ENCODE data around the gene CLTB. TPM values are rescaled to one million over a fixed set of nuclear protein-coding genes. Genes with fewer than 3 reads are reported as not detected.
A peak's percentile ranks its signal among the peaks of the same experiment; 100 is the strongest.
"Not testable (repeated sequence)": the region's sequence is repeated elsewhere in the genome, so short reads cannot be mapped to it uniquely, and the experiment has no call there.

CLTB gene
- total RNA-seq, 2 experiments from 2014 or later = 56.7 to 61.8 TPM

DNA sequence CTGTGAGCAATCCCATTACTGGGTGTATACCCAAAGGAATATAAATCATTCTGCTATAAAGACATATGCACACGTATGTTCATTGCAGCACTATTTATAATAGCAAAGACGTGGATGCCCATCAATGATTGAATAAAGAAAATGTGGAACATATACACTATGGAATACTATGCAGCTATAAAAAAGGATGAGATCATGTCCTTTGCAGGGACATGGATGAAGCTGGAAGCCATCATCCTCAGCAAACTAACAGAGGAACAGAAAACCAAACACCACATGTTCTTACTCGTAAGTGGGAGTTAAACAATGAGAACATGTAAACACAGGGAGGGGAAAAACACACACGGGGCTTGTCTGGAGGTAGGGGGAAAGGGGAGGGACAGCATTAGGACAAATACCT, 26.6 kb upstream of the CLTB start:
- CTCF ChIA-PET; H3K36me3 Mint-ChIP-seq; H3K9me3 Mint-ChIP-seq (ENCODE audit: low read depth); H3K27ac Mint-ChIP-seq; ATAC-seq; H3K27me3 Mint-ChIP-seq; DNase-seq; H3K4me3 Mint-ChIP-seq: not testable (repeated sequence)
- H3K4me1 Mint-ChIP-seq = peaks cover 10% of the 10 kb centered on the region

DNA sequence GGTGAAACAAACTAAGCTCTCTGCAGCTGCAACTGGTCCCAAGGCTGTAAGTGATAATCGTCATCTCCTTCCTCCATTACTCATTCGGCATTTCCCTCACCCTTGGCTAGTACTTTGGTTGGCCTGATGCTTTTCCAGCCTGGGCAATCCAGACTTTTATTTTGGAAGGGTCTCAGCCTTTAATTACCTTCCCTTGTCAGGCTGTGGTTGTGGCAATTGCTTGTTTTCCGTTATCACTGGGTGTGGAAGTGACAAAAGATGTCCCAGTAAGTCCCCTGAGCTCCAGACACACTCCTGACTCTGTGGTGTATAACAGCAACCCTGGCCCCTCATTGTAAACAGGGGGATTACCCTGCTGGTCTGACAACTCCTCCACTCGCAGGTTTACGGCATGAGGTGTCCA, 25.6 kb upstream of the CLTB start:
- Mint-ChIP-seq H3K36me3 (no peaks in the 10 kb centered on the region), H3K27ac (no peak overlapping the region), H3K4me3 (no peak overlapping the region), H3K9me3 (ENCODE audit: low read depth) (no peaks in the 10 kb centered on the region), H3K4me1 (peaks cover 11% of the 10 kb centered on the region), H3K27me3 (peaks cover 6% of the 10 kb centered on the region)
- ATAC-seq (no peak), DNase-seq (no peak)
- CTCF ChIA-PET = interaction anchor here (1.0 kb wide), 1 partner anchor 25 kb away, joined by 3 read pairs; the partner anchor contains the start of gene CLTB

DNA sequence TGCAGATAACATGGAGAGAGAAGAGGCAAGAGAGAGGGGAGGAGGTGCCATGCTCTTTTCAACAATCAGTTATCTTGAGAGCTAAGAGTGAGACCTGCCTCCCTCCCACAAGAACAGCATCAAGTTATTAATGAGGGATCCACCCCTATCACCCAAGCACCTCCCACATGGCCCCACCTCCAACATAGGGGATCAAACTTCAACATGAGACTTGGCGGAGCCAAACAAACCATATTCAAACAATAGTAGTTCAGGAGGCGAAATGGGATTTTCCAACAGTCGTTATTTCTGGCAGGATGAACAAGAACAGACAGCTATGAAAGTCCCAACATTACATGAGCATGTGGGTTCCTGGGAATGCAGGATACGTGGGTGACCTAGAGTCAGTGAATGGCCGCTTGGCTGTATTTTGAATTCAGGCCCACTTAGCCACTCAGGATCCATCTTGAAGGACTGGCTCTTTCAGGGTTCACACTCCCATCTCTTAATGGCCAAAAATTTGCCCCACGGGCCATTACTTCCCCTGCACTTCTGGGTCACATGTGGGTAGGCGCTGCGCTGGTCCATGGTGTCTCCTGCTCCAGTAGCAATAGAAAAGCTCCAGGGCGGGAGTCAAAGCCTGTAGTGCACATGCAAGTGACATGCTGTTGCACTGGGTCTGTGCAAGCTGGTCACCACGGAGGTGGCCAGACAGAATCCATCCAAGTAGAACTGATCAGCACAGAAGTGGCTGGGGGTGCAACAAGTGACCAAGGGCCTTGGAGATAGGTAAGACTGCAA, 24.8 kb upstream of the CLTB start:
- peaks cover 11% of the 10 kb centered on the region for H3K4me1 Mint-ChIP-seq
- H3K27ac Mint-ChIP-seq = no peak overlapping the region
- no peak overlapping the region for H3K4me3 Mint-ChIP-seq
- H3K36me3 Mint-ChIP-seq = no peaks in the 10 kb centered on the region
- no peak for ATAC-seq
- CTCF ChIA-PET = interaction anchor here (1.0 kb wide), 1 partner anchor 24 kb away, joined by 3 read pairs; the partner anchor contains the start of gene CLTB
- DNase-seq = no peak
- no peaks in the 10 kb centered on the region for H3K9me3 Mint-ChIP-seq (ENCODE audit: low read depth)
- H3K27me3 Mint-ChIP-seq = peaks cover 6% of the 10 kb centered on the region

DNA sequence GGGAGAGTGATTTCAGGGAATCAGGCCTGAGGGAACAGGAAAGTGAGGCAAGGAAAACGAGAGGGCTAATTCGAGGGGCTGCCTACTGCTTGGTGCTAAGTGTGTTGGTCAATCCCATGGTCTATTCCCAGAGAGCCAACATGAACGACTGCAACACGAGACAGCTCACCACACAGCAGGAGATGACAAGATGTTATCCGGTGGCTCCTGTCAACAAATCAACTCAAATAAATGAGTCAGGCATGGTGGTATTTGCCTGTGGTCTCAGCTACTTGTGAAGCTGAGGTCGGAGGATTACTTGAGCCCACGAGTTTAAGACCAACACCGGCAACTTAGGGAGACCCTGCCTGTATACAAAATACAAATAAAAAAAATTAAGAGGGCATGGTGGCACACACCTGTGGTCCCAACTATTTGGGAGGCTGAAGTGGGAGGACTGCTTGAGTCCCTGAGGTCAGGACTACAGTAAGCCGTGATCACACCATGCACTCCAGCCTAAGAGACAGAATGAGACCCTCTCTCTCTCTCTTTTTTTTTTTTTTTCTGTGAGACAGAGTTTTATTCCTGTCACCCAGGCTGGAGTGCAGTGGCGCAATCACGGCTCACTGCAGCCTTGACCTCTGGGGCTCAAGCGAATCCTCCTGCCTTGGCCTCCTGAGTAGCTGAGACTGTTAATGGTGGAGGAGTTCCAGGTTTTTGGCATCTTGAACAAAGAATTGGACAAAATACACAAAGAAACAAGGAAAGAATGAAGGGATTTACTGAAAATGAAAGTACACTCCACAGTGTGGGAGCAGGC, 22.8 kb upstream of the CLTB start:
- no peak for ATAC-seq
- peaks cover 11% of the 10 kb centered on the region for H3K4me1 Mint-ChIP-seq
- CTCF ChIA-PET = interaction anchor here (0.9 to 2.1 kb wide), 3 partner anchors 9 to 18 kb away, joined by 4 to 8 read pairs (median 5); partner anchors contain the start of gene FAF2
- H3K36me3 Mint-ChIP-seq = peaks cover 1% of the 10 kb centered on the region
- H3K27ac Mint-ChIP-seq = no peak overlapping the region
- peaks cover 11% of the 10 kb centered on the region for H3K27me3 Mint-ChIP-seq
- no peak overlapping the region for H3K4me3 Mint-ChIP-seq
- DNase-seq = no peak
- H3K9me3 Mint-ChIP-seq (ENCODE audit: low read depth) = no peaks in the 10 kb centered on the region

DNA sequence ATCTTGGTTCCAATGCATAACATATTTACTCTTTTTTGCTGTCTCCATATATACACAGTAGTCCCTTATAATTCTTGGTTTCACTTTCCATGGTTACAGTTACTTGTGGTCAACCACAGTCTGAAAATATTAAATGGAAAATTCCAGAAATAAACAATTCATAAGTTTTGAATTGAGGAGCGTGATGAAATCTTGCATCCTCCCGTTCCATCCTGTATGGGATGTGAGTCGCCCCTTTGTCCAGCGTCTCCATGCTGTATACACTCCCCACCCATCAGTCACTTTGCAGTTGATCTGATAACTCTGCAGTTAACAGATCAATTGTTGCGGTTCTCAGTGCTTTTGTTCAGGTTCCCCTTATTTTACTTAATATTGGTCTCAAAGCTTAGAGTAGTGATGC, 20.3 kb upstream of the CLTB start:
- peaks cover 11% of the 10 kb centered on the region for H3K4me1 Mint-ChIP-seq
- CTCF ChIA-PET = interaction anchor here (0.6 to 1.5 kb wide), 4 partner anchors 11 to 32 kb away, joined by 3 to 7 read pairs (median 4); partner anchors contain the start of gene CLTB
- peaks cover 5% of the 10 kb centered on the region for H3K27me3 Mint-ChIP-seq
- peak overlapping the region; percentile 65 for H3K27ac Mint-ChIP-seq
- ATAC-seq = peak; percentile 79
- no peaks in the 10 kb centered on the region for H3K9me3 Mint-ChIP-seq (ENCODE audit: low read depth)
- H3K4me3 Mint-ChIP-seq = peak overlapping the region; percentile 65
- no peak for DNase-seq
- H3K36me3 Mint-ChIP-seq = peaks cover 1% of the 10 kb centered on the region

DNA sequence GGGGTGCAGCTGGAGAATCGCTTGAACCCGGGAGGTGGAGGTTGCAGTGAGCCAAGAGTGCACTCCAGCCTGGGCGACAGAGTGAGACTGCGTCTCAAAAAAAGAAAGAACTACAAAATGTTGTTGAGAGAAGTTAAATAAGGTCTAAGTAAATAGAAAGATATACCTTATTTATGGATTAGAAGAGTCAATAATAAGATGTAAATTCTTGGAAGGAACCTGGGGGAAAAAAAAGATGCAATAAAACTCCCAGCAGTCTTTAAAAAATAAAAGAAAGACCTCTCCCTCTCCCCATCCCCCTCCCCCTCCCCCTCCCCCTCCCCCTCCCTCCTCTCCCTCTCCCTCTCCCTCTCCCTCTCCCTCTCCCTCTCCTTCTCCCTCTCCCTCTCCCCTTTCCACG, 16.4 kb upstream of the CLTB start:
- ATAC-seq (no peak), DNase-seq (no peak)
- Mint-ChIP-seq H3K27ac (no peak overlapping the region), H3K27me3 (peaks cover 5% of the 10 kb centered on the region), H3K9me3 (ENCODE audit: low read depth) (no peaks in the 10 kb centered on the region), H3K4me3 (no peak overlapping the region), H3K4me1 (peaks cover 16% of the 10 kb centered on the region), H3K36me3 (peaks cover 1% of the 10 kb centered on the region)
- CTCF ChIA-PET = interaction anchor here (2.7 kb wide), 1 partner anchor 15 kb away, joined by 15 read pairs; the partner anchor contains the start of gene FAF2

DNA sequence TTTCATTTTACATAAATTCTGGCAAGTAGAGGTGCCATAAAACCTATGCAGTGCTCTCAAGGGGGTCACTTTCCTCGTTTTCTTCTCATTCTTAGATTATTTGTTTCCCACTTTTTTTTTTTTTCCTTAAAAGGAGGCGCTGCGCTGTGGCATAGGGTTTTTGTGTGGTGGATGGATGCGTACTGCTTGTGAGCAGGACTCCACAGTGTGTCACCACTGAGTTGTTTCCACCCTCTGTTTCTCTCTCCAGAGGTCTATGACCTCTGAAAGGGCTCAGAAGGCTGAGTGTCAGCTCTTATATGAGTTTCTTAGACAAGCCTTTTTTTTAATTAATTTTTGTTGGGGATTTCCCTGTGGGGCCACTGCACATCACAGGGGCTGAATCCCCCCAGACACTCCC, 13.6 kb upstream of the CLTB start:
- no peak overlapping the region for H3K4me3 Mint-ChIP-seq
- no peaks in the 10 kb centered on the region for H3K9me3 Mint-ChIP-seq (ENCODE audit: low read depth)
- peaks cover 3% of the 10 kb centered on the region for H3K36me3 Mint-ChIP-seq
- ATAC-seq (peak; percentile 30), DNase-seq (no peak)
- H3K27ac Mint-ChIP-seq = peak overlapping the region; percentile 54
- peaks cover 6% of the 10 kb centered on the region for H3K4me1 Mint-ChIP-seq
- peaks cover 2% of the 10 kb centered on the region for H3K27me3 Mint-ChIP-seq
- CTCF ChIA-PET = interaction anchor here (1.2 to 2.7 kb wide), 4 partner anchors 9 to 41 kb away, joined by 3 to 15 read pairs (median 4); partner anchors contain the start of genes CLTB and FAF2

DNA sequence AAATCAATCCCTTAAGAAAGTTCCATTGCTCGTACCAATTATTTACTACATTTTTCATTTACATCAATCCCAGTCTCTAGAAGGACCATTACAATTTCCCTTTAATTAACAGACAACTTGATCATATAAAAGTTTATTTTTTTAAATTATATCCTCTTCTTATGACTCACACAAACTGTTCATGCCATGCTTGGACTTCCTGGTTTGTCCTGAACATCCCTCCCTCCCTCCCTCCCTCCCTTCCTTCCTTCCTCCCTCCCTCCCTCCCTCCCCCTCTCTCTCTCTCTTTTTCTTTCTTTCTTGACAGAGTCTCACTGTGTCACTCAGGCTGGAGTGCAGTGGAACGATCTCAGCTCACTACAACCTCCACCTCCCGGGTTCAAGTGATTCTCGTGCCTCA, 11.6 kb upstream of the CLTB start:
- Mint-ChIP-seq H3K27me3 (peaks cover 2% of the 10 kb centered on the region), H3K4me1 (peaks cover 6% of the 10 kb centered on the region), H3K4me3 (no peak overlapping the region), H3K36me3 (peaks cover 3% of the 10 kb centered on the region), H3K27ac (no peak overlapping the region), H3K9me3 (ENCODE audit: low read depth) (no peaks in the 10 kb centered on the region)
- DNase-seq (no peak), ATAC-seq (no peak)
- CTCF ChIA-PET = interaction anchor here (1.3 kb wide), 1 partner anchor 115 kb away, joined by 4 read pairs; no protein-coding TSS in a partner anchor

DNA sequence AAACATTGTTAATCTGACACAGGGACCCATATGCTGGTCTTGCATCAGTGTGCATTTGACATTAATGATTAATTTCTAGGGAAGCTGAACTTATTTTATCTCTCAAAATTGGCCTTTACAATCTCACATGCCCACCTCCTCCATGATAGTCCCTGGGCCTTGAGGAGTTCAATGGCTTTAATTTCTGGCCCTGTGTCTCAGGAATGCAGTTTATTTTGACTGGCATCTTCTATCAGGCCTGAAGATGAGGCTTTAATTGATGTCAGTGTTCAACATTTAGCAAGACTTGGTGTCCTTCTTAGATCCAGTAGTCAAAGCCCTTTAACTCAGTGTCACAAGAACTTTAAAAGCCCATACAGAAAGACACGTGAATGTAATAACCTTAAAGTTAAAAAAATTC, 10.5 kb upstream of the CLTB start:
- Mint-ChIP-seq H3K9me3 (ENCODE audit: low read depth) (no peaks in the 10 kb centered on the region), H3K4me1 (peaks cover 6% of the 10 kb centered on the region), H3K4me3 (no peak overlapping the region), H3K36me3 (peaks cover 3% of the 10 kb centered on the region), H3K27me3 (peaks cover 8% of the 10 kb centered on the region), H3K27ac (no peak overlapping the region)
- ATAC-seq = no peak
- CTCF ChIA-PET = interaction anchor here (1.2 to 1.7 kb wide), 2 partner anchors 10 to 21 kb away, joined by 4 to 7 read pairs; partner anchors contain the start of genes CLTB and FAF2
- DNase-seq = no peak

DNA sequence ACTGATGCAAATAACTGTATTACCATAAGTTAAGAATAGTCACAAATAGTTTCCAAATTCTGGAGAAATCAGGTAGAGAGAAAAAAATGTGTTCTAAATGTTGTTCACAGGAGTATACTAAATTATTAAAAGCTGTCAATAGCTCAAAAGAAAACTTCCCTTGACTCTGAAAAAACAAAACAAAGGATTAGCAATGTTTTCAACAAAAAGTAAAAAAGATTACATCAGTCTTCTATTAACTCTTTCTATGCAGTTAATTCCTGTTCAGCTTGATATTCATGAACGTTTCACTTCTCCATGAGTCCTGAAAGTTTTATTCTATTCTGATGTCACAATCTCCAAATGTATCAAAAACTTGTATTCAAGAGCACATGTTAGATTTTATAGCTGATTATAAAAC, 9.5 kb upstream of the CLTB start:
- no peak for ATAC-seq
- CTCF ChIA-PET = interaction anchor here (1.7 kb wide), 1 partner anchor 9 kb away, joined by 7 read pairs; the partner anchor contains the start of gene CLTB

DNA sequence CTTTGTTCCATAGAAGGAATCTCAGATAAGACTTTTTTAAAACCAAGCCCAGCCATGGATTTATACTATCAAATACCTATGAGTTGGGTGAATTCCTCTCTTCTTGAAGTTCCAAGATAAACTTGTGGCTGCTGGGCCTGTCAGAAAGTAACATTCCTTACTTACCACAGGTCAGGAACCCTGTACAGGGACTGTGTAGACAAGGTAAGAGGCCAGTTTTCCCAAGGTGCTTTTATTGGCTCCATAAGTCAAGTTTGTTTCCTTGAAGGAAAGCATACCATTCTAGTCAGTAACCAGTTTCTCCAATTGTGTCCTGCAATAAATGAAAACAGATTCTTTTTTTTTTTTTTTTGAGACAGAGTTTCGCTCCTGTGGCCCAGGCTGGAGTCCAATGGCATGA, 8.8 kb upstream of the CLTB start:
- Mint-ChIP-seq H3K4me3 (no peak overlapping the region), H3K9me3 (ENCODE audit: low read depth) (no peaks in the 10 kb centered on the region), H3K4me1 (no peaks in the 10 kb centered on the region), H3K27me3 (peaks cover 21% of the 10 kb centered on the region), H3K27ac (no peak overlapping the region), H3K36me3 (peaks cover 3% of the 10 kb centered on the region)
- no peak for ATAC-seq
- no peak for DNase-seq
- CTCF ChIA-PET = no interaction called here

More for the DNA sequence above, 9.5 kb upstream of the CLTB start:
- H3K27ac Mint-ChIP-seq = no peak overlapping the region
- H3K4me1 Mint-ChIP-seq = peaks cover 6% of the 10 kb centered on the region
- H3K27me3 Mint-ChIP-seq = peaks cover 16% of the 10 kb centered on the region
- no peak overlapping the region for H3K4me3 Mint-ChIP-seq
- peaks cover 3% of the 10 kb centered on the region for H3K36me3 Mint-ChIP-seq
- DNase-seq = no peak
- H3K9me3 Mint-ChIP-seq (ENCODE audit: low read depth) = no peaks in the 10 kb centered on the region

DNA sequence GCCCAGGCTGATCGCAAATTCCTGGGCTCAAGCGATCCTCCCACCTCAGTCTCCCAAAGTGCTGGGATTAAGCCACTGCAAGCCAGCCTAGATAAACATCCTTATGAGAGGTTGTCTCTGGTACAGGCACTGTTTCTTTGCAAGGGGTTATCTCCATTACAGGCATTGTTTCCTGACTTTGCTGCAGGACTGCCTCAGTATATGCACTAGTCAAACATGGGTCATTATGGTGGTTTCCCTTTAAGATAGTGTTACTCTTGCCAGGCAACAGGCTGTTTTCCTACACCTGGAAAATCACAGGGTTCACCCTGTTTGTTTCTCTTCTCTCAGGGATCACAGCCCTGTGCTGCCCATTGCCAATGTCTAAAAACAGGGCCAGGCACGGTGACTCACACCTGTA, 7.8 kb upstream of the CLTB start:
- Mint-ChIP-seq H3K36me3 (peaks cover 3% of the 10 kb centered on the region), H3K4me3 (no peak overlapping the region), H3K9me3 (ENCODE audit: low read depth) (no peaks in the 10 kb centered on the region), H3K27ac (no peak overlapping the region), H3K4me1 (no peaks in the 10 kb centered on the region), H3K27me3 (peaks cover 22% of the 10 kb centered on the region)
- CTCF ChIA-PET = interaction anchor here (1.5 kb wide), 1 partner anchor 23 kb away, joined by 6 read pairs; no protein-coding TSS in a partner anchor
- DNase-seq = no peak
- ATAC-seq = no peak

DNA sequence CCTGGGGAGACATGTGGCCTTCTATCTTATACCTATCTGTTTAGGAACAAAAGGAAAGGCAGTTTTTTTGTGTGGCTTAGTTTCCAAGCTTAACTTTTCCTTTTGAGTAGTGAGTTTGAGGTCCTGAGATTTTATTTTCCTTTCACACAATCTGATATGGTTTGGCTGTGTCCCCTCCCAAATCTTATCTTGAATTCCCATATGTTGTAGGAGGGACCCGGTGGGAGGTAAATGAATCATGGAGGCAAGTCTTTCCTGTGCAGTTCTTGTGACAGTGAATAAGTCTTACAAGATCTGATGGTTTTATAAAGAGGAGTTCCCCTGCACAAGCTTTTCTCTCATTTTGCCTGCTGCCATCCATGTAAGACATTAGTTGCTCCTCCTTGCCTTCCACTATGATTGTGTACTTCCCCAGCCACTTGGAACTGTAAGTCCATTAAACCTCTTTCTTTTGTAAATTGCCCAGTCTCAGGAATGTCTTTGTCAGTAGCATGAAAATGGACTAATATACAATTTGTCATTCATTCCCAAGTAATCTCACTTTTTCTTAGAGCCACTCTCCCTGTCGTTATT, 4.7 kb upstream of the CLTB start:
- no peak for ATAC-seq
- no peaks in the 10 kb centered on the region for H3K9me3 Mint-ChIP-seq (ENCODE audit: low read depth)
- H3K36me3 Mint-ChIP-seq = peaks cover 2% of the 10 kb centered on the region
- H3K27me3 Mint-ChIP-seq = peaks cover 23% of the 10 kb centered on the region
- CTCF ChIA-PET = interaction anchor here (1.0 to 1.4 kb wide), 2 partner anchors 17 to 152 kb away, joined by 5 to 6 read pairs; no protein-coding TSS in a partner anchor
- peaks cover 8% of the 10 kb centered on the region for H3K4me1 Mint-ChIP-seq
- no peak for DNase-seq
- no peak overlapping the region for H3K27ac Mint-ChIP-seq
- no peak overlapping the region for H3K4me3 Mint-ChIP-seq
